OCI-LY3 (cell line): Measurements from ENCODE around the gene VPS35L.

Experiments used
- CTCF ChIP-seq: fragments of 200-600, 300-600 bp; sonication (generic); IDR thresholded peaks from 2 replicates; pipeline ENCODE4 v1.5.1; 2014; ENCODE audit warnings: antibody characterized with exemption, low read length, low read depth
- EZH2phosphoT487 ChIP-seq: fragments of 200-600 bp; shearing (Covaris generic); IDR thresholded peaks from 2 replicates; pipeline ENCODE4 v1.6.1; 2018; ENCODE audit warnings: antibody characterized with exemption, mixed run types, low read depth

GRCh38 chr16:19717314-19717713 is 161.8 kb downstream of the VPS35L start:
- TF ChIP-seq CTCF = no peak
- TF ChIP-seq EZH2phosphoT487 = no peak
